GM23248 (cell line): Measurements from ENCODE around the gene ATP12A. TPM values are rescaled to one million over a fixed set of nuclear protein-coding genes. Genes with fewer than 3 reads are reported as not detected.

Experiments
- DNase-seq: peaks from one replicate; pipeline ENCODE4 v3.0.0-alpha.2; 2015
- H2AFZ ChIP-seq: fragments of 200-600 bp; sonication (generic); 2 replicates; pipeline ENCODE4 v1.6.1; 2016; ENCODE audit warnings: antibody characterized with exemption
- H3F3A ChIP-seq: fragments of 200-600 bp; sonication (generic); 2 replicates; pipeline ENCODE4 v1.6.1; 2016; ENCODE audit warnings: mild to moderate bottlenecking, antibody characterized with exemption, mixed run types; ENCODE audit not compliant: insufficient read depth
- H3K27ac ChIP-seq: fragments of 200-600 bp; sonication (generic); 2 replicates; pipeline ENCODE4 v1.5.1; 2016; ENCODE audit warnings: mild to moderate bottlenecking
- H3K27me3 ChIP-seq: fragments of 200-600 bp; sonication (generic); replicated peaks from 2 replicates; pipeline ENCODE4 v1.6.1; 2016; ENCODE audit warnings: mild to moderate bottlenecking; ENCODE audit not compliant: insufficient read depth
- H3K36me3 ChIP-seq: fragments of 200-600 bp; sonication (generic); 2 replicates; pipeline ENCODE4 v1.6.1; 2016; ENCODE audit warnings: low read depth, mild to moderate bottlenecking
- H3K4me1 ChIP-seq: fragments of 200-600 bp; sonication (generic); 2 replicates; pipeline ENCODE4 v1.6.1; 2016; ENCODE audit warnings: mild to moderate bottlenecking; ENCODE audit not compliant: insufficient read depth
- H3K4me2 ChIP-seq: fragments of 200-600 bp; sonication (generic); one replicate; pipeline ENCODE4 v1.6.1; 2016; ENCODE audit warnings: mild to moderate bottlenecking; ENCODE audit not compliant: unreplicated experiment
- H3K4me3 ChIP-seq: fragments of 200-600 bp; sonication (generic); 2 replicates; pipeline ENCODE4 v1.5.1; 2016; ENCODE audit warnings: mild to moderate bottlenecking
- H3K79me2 ChIP-seq: fragments of 200-600 bp; sonication (generic); 2 replicates; pipeline ENCODE4 v1.6.1; 2016; ENCODE audit warnings: mild to moderate bottlenecking; ENCODE audit not compliant: insufficient read depth
- H3K9ac ChIP-seq: fragments of 200-600 bp; sonication (generic); 2 replicates; pipeline ENCODE4 v1.6.1; 2016; ENCODE audit warnings: mild to moderate bottlenecking
- H3K9me2 ChIP-seq: fragments of 200-600 bp; sonication (generic); 2 replicates; pipeline ENCODE4 v1.6.1; 2016; ENCODE audit warnings: mixed run types, mild to moderate bottlenecking, moderate library complexity; ENCODE audit not compliant: insufficient read depth
- H3K9me3 ChIP-seq: fragments of 200-600 bp; sonication (generic); one replicate; pipeline ENCODE4 v1.6.1; 2017; ENCODE audit warnings: low read depth
- H4K20me1 ChIP-seq: fragments of 200-600 bp; sonication (generic); 2 replicates; pipeline ENCODE4 v1.6.0; 2016; ENCODE audit not compliant: insufficient read depth
- EZH2 ChIP-seq: fragments of 200-600 bp; sonication (generic); IDR thresholded peaks from 2 replicates; pipeline ENCODE4 v1.6.1; 2018; ENCODE audit warnings: antibody characterized with exemption, mild to moderate bottlenecking; ENCODE audit not compliant: insufficient read depth, poor library complexity, severe bottlenecking
- EZH2phosphoT487 ChIP-seq: fragments of 200-600 bp; sonication (generic); IDR thresholded peaks from 2 replicates; pipeline ENCODE4 v1.6.1; 2018; ENCODE audit warnings: antibody characterized with exemption, moderate library complexity, mild to moderate bottlenecking, low read depth; ENCODE audit not compliant: insufficient read depth
- WGBS, 2 experiments: methylation state at CpG; one replicate each; pipeline ENCODE4 v1.1.6; 2015 to 2017; ENCODE audit warnings: low lambda C conversion rate in 2 of 2, low coverage in 1 of 2; ENCODE audit errors: missing lambda C conversion rate in 2 of 2; 5-methylcytosine and 5-hydroxymethylcytosine counted together
- in situ Hi-C: fragments of 300-500 bp; cut with MboI; formaldehyde crosslinking; loops from 2 replicates; pipeline ENCODE4 v1.15.0; 2020
- polyA plus RNA-seq: library from polyadenylated mRNA; unstranded; fragments of >200 nt; fragmentation: Nextera tagmentation; extraction: Ambion mirVana; gene quantifications from 2 replicates; pipeline ENCODE4 v1.2.1, GENCODE V29; 2016
- total RNA-seq: library from RNA; depleted of rRNA; stranded (reverse); fragments of >200 nt; shearing (Covaris generic); gene quantifications from 2 replicates; pipeline ENCODE4 v1.2.3, GENCODE V29; 2014

Gene ATP12A
- total and polyA plus RNA-seq, 2 experiments from 2014 or later: not detected

- no peaks in the 10 kb centered on the region for H4K20me1 ChIP-seq
- no peaks in the 10 kb centered on the region for H3K27me3 ChIP-seq
- H3K4me1 ChIP-seq: peaks cover 9% of the 10 kb centered on the region; the same call in 1 of the 2 replicates
- no peak overlapping the region for H3K27ac ChIP-seq
- no peak overlapping the region for H3K4me2 ChIP-seq
- H3K36me3 ChIP-seq: no peaks in the 10 kb centered on the region
- no peaks in the 10 kb centered on the region for H3K9me2 ChIP-seq
- no peaks in the 10 kb centered on the region for H3K79me2 ChIP-seq
- no peak overlapping the region for H3K9ac ChIP-seq
- H3F3A ChIP-seq: peaks cover 13% of the 10 kb centered on the region
- DNase-seq: no peak
- H2AFZ ChIP-seq: no peak overlapping the region
- H3K9me3 ChIP-seq: no peaks in the 10 kb centered on the region
- in situ Hi-C loops: no loop called here
- WGBS, 2 experiments: 77 to 78% methylated on average over 8 of the region's 8 CpGs
- TF ChIP-seq EZH2 (no peak), EZH2phosphoT487 (no peak)
- no peak overlapping the region for H3K4me3 ChIP-seq
These were observed 43.4 kb upstream of the ATP12A start for GRCh38 chr13:24636776-24637175.

- Histone ChIP-seq H3K9me2 (no peaks in the 10 kb centered on the region), H3K27me3 (no peaks in the 10 kb centered on the region), H3K9me3 (no peaks in the 10 kb centered on the region), H3K4me2 (no peak overlapping the region), H3K9ac (no peak overlapping the region), H3K4me1 (no peaks in the 10 kb centered on the region), H3K4me3 (no peak overlapping the region), H4K20me1 (no peaks in the 10 kb centered on the region), H3F3A (no peaks in the 10 kb centered on the region), H2AFZ (no peak overlapping the region), H3K36me3 (no peaks in the 10 kb centered on the region), H3K27ac (no peak overlapping the region), H3K79me2 (no peaks in the 10 kb centered on the region)
- TF ChIP-seq EZH2phosphoT487: no peak
- no peak for TF ChIP-seq EZH2
- no peak for DNase-seq
- in situ Hi-C loops: no loop called here
- 47 to 65% methylated on average over 5 to 23 of the region's 23 CpGs for WGBS, 2 experiments
These were observed 42.1 kb upstream of the ATP12A start for GRCh38 chr13:24638096-24638495.

DNA sequence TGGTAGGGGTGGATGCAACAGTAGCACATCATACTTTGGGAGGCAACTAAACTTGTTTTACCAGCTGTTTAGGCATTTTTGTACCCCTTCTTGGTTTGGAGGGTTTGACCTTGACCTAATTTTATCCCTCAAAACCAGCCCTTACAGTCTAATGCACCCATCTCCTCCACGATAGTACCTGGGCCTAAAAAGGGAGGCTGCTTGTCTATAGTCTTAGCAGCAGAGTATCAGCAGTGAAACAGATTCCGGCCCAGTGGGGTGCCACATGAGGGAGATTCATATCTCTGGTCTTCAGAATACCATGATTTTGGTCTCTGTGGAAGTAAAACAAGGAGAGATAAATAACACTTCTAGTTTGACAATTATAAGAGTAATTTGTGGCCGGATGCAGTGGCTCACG lies 39.5 kb upstream of the ATP12A start:
- Histone ChIP-seq H3K9ac (no peak overlapping the region), H3K27me3 (no peaks in the 10 kb centered on the region), H3F3A (no peaks in the 10 kb centered on the region), H4K20me1 (no peaks in the 10 kb centered on the region), H2AFZ (no peak overlapping the region), H3K9me3 (no peaks in the 10 kb centered on the region), H3K36me3 (no peaks in the 10 kb centered on the region), H3K27ac (no peak overlapping the region), H3K4me1 (no peaks in the 10 kb centered on the region), H3K4me2 (no peak overlapping the region), H3K79me2 (no peaks in the 10 kb centered on the region), H3K9me2 (no peaks in the 10 kb centered on the region), H3K4me3 (no peak overlapping the region)
- DNase-seq: no peak
- in situ Hi-C loops: no loop called here
- TF ChIP-seq EZH2phosphoT487 (no peak), EZH2 (no peak)
- 86 to 88% methylated on average over 4 of the region's 4 CpGs for WGBS, 2 experiments

GRCh38 chr13:24642219-24642618 lies 38.0 kb upstream of the ATP12A start:
- no peaks in the 10 kb centered on the region for H4K20me1 ChIP-seq
- no peaks in the 10 kb centered on the region for H3K9me2 ChIP-seq
- no peaks in the 10 kb centered on the region for H3K36me3 ChIP-seq
- no peaks in the 10 kb centered on the region for H3K9me3 ChIP-seq
- no peak for DNase-seq
- no peak overlapping the region for H3K9ac ChIP-seq
- H3K4me3 ChIP-seq: no peak overlapping the region
- 71 to 76% methylated on average over 6 of the region's 6 CpGs for WGBS, 2 experiments
- no peak overlapping the region for H3K27ac ChIP-seq
- TF ChIP-seq EZH2phosphoT487 (no peak), EZH2 (no peak)
- no peaks in the 10 kb centered on the region for H3K27me3 ChIP-seq
- H3F3A ChIP-seq: no peaks in the 10 kb centered on the region
- H3K79me2 ChIP-seq: no peaks in the 10 kb centered on the region
- H3K4me2 ChIP-seq: no peak overlapping the region
- H2AFZ ChIP-seq: no peak overlapping the region
- in situ Hi-C loops: no loop called here
- no peaks in the 10 kb centered on the region for H3K4me1 ChIP-seq

GRCh38 chr13:24644036-24644435 lies 36.2 kb upstream of the ATP12A start:
- Histone ChIP-seq H3K27me3 (no peaks in the 10 kb centered on the region), H3K36me3 (no peaks in the 10 kb centered on the region), H3K4me1 (no peaks in the 10 kb centered on the region), H2AFZ (no peak overlapping the region), H3K9me3 (no peaks in the 10 kb centered on the region), H3K79me2 (no peaks in the 10 kb centered on the region), H3K9me2 (no peaks in the 10 kb centered on the region), H3K4me3 (no peak overlapping the region), H3K9ac (no peak overlapping the region), H3F3A (no peaks in the 10 kb centered on the region), H4K20me1 (no peaks in the 10 kb centered on the region), H3K4me2 (no peak overlapping the region), H3K27ac (no peak overlapping the region)
- WGBS, 2 experiments: 74 to 80% methylated on average over 1 of the region's 1 CpG
- DNase-seq: peak; percentile 24
- in situ Hi-C loops: no loop called here
- TF ChIP-seq EZH2phosphoT487 (no peak), EZH2 (no peak)
